Measurements from ENCODE around the gene TAGAP.

GRCh38 chr6:159089909-159090308, 45.1 kb upstream of the TAGAP start:
- TF ChIP-seq CTCF (optimal IDR thresholded peaks at IDR 0.05 in 1 of 3, IDR thresholded peaks at IDR 0.05 in 1 of 3, conservative IDR thresholded peaks at IDR 0.05 in 1 of 3; ENCODE audit: extremely low read depth in 1 of 3, insufficient read depth in 2 of 3, low read length in 3 of 3): no peak
- no peak for TF ChIP-seq EZH2 (IDR thresholded peaks at IDR 0.05; ENCODE audit: low read length)

Data from keratinocyte (primary cell).